Keratinocyte (primary cell): ENCODE results near the gene MAP4K2.

Source experiments
- EZH2 ChIP-seq: IDR thresholded peaks from one replicate; pipeline ENCODE4 v1.6.1; 2012; ENCODE audit warnings: inconsistent platforms, mild to moderate bottlenecking, low read length, moderate library complexity
- TF ChIP-seq, protein P1 (sequence below), 3 experiments: IDR thresholded peaks in 1 of 3; conservative IDR thresholded peaks in 1 of 3; optimal IDR thresholded peaks in 1 of 3; 2 replicates in 2 of 3; 3 replicates in 1 of 3; pipeline versions ENCODE3 to v1.5.1; 2011; ENCODE audit warnings: low read length in 3 of 3, mild to moderate bottlenecking in 3 of 3, moderate library complexity in 2 of 3, control low read depth in 1 of 3, inconsistent platforms in 1 of 3; ENCODE audit not compliant: insufficient read depth in 2 of 3; ENCODE audit errors: extremely low read depth in 1 of 3

DNA sequence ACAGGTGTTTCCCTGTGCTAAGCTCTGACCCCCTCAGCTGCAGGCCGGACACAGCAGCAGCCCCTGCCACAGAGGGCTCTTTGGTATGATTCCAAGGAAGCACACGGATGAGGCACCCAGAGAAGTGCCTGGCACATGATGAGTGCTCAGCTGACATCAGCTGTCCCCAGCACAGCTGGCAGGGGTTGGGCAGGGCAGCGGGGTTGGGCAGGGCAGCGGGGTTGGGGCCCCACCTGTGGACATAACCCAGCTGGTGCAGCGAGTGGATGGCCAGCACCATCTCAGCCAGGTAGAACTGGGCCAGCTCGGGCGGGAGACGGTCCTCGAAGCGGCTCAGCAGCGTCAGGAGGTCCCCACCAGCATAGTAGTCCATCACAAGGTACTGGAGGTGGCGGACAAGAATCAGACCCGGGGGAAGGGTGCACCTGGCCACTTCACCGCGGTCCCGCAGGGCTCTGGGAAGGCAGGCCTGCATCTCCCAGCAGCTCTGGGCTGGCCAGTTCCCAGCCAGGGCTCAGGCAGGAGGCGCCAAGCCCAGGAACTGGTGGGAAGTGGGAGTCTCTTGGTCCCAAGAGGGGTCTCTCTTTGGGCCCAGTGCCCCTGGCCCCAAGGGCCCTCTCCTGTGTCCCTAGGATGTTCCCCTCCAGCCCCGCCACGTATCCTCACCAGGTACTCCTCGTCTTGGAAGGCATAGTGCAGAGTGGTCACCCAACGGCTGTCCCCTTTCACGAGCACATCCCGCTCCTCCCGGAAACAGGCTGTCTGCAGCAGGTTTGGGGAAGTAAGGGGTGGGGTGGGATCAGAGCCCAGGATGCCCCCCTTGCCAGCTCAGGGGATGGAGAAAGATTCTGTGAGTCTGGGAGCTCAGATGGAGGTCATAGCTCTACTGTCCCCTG is 37.1 kb upstream of the MAP4K2 start:
- TF ChIP-seq, protein P1, sequence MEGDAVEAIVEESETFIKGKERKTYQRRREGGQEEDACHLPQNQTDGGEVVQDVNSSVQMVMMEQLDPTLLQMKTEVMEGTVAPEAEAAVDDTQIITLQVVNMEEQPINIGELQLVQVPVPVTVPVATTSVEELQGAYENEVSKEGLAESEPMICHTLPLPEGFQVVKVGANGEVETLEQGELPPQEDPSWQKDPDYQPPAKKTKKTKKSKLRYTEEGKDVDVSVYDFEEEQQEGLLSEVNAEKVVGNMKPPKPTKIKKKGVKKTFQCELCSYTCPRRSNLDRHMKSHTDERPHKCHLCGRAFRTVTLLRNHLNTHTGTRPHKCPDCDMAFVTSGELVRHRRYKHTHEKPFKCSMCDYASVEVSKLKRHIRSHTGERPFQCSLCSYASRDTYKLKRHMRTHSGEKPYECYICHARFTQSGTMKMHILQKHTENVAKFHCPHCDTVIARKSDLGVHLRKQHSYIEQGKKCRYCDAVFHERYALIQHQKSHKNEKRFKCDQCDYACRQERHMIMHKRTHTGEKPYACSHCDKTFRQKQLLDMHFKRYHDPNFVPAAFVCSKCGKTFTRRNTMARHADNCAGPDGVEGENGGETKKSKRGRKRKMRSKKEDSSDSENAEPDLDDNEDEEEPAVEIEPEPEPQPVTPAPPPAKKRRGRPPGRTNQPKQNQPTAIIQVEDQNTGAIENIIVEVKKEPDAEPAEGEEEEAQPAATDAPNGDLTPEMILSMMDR (optimal IDR thresholded peaks at IDR 0.05 in 1 of 3, IDR thresholded peaks at IDR 0.05 in 1 of 3, conservative IDR thresholded peaks at IDR 0.05 in 1 of 3; ENCODE audit: extremely low read depth in 1 of 3, insufficient read depth in 2 of 3, low read length in 3 of 3): no peak
- no peak for TF ChIP-seq EZH2
